ENCODE data around the gene ENDOD1. TPM values are rescaled to one million over a fixed set of nuclear protein-coding genes. Genes with fewer than 3 reads are reported as not detected.
"Not testable (repeated sequence)": the region's sequence is repeated elsewhere in the genome, so short reads cannot be mapped to it uniquely, and the experiment has no call there.

ENDOD1 gene
- total RNA-seq, 1 experiment from 2014 or later: 36.6 TPM

- DNase-seq (ENCODE audit: low read depth): no peak
Observed at GRCh38 chr11:95103701-95104100, 14.1 kb downstream of the ENDOD1 start.

- DNase-seq (ENCODE audit: low read depth): no peak
Observed at GRCh38 chr11:95104121-95104830, 14.6 kb downstream of the ENDOD1 start.

DNA sequence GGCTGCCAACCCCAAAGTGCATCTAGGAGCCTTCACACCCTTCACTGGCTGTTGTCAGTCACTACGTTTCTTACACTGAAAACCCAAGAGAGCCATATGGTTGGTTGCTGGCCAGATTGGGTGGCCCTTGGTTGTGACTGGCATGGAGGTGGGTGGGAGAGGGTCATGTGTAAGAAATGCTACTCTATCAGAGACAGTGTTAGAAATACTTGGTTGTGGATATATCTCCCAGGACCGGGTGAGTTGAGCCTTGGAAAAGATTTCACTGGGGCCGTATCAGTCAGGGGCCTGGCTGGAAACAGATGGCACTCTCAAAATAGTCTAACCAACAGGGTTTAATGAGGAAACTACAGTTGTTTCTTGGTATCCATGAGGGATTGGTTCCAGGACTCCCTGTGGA, 15.2 kb downstream of the ENDOD1 start:
- no peak for DNase-seq (ENCODE audit: low read depth)

DNA sequence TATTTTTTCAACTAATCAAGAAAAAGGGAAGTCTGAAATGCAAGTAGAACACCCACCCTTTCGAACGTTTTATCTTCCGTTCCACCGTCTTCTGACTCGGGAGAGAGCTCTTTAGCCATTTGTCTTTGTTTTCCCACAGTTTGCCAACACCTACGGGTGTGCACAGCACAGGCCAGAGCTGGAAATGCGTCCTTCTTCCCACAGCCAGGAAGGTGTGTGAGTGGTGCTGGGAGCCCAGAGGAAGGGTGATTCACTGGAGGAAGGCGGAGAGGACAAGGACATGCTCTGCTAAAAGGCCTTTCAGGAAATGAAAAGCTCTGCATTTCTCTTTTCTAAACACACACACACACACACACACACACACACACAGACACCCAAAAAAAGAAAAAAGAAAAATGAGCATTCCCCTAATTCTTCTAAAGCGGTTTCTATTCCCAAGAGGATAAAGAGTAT, 18.5 kb downstream of the ENDOD1 start:
- DNase-seq (ENCODE audit: low read depth): peak; percentile 71

GRCh38 chr11:95108671-95109551, 19.3 kb downstream of the ENDOD1 start:
- DNase-seq (ENCODE audit: low read depth): peak; percentile 75

DNA sequence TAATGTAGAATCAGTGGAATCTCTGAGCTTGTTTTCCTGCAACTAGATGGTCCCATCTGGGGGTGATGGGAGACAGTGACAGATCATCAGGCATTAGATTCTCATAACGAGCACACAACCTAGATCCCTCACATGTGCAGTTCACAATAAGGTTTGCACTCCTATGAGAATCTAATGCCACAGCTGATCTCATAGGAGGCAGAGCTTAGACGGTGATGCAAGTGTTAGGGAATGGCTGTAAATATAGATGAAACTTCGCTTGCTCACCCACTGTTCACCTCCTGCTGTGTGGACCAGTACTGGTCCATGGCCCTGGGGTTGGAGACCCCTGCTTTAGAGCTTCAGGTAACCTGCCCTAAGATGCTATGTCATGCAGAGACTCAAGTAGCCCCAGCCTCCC, 21.8 kb downstream of the ENDOD1 start:
- DNase-seq (ENCODE audit: low read depth): not testable (repeated sequence)

DNA sequence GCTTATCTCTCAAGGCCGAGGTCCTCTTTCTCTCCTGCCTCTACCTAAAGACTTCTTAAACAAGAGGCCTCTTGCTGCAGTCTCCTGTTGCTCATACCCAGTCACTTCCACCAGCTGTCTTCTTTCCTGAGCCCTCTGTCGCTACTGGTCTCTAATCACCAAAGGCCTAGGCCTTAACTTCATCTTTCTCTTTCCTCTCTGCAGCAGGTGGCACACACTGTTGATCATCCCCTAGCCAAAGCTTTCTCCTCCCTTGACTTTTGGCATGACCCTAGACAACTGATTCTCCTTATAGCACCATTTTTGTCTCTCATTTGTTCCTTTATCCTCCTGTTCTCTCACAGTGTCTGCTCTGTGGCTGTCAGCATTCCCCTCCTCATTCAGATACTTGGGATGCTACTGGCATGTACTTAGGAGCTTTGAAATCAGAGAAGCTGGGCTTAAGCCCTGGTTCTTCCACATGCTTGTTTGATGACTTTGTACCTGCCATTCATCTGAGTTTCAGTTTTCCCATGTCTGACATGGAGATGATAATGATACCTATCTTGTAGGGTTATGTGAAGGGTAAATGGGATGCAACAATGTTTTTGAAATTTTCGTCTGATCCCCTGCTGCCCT, 22.4 kb downstream of the ENDOD1 start:
- no peak for DNase-seq (ENCODE audit: low read depth)

DNA sequence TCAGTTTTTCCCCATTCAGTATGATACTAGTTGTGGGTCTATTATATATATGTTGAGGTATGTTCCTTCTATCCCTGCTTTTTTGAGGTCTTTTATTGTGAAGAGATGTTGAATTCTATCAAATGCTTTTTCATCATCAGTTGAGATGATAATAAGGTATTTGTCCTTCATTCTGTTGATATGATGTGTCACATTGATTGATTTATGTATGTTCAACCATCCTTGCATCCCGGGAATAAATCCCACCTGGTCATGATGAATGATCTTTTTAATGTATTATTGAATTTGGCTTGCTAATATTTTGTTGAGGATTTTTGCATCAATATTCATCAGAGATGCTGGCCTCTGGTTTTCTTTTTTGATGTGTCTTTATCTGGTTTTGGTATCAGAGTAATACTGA, 26.0 kb downstream of the ENDOD1 start:
- no peak for DNase-seq (ENCODE audit: low read depth)

DNA sequence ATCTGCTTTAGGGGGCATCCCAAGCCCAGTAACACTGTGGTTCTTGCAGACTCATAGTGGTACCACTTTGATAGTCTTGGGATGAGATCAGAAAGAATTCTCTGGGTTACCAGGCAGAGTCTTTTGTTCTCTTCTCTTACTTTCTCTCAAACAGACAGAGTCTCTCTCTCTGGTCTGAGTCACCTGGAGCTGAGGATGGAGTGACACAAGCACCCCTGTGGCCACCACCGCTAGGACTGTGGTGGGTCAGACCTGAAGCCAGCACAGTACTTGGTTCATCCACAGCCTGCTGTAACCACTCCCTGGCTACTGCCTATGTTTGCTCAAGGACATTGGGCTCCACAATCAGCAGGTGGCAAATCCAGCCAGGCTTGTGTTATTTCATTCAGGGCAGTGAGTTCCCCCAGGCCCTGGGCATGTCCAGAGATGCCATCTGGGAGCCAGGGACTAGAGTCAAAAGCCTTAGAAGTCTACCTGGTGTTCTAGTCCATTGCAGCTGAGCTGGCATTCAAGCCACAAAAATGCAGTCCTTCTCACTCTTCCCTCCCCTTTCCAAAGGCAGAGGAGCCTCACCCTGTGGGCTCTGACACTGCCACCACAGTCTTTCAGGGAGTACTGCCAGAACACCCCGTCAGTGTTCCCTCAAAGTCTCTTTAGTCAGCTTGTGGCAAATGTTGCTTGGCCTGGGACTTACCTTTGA, 29.9 kb downstream of the ENDOD1 start:
- peak; percentile 37 for DNase-seq (ENCODE audit: low read depth)

DNA sequence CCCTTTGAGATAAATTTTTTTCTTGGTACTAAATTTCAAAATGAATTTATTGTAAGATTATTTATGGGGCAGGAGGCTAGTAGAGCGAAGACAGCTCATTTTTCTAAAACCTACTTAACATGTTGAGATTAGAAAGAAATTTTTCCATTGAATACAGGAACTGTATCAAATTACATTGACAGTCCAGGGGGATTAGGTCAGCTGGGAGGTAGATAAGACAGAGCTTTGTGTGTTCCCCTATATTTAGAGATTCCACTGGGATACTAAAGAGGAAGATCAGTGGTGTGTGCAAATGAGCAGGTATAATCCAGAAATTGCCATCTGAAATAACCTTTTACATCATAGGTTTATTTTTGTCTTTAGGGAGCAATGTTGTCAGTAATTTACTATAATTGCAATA, 32.1 kb downstream of the ENDOD1 start:
- DNase-seq (ENCODE audit: low read depth): no peak

GRCh38 chr11:95123556-95123955, 33.9 kb downstream of the ENDOD1 start:
- DNase-seq (ENCODE audit: low read depth): no peak

- no peak for DNase-seq (ENCODE audit: low read depth)
Observed at GRCh38 chr11:95128602-95129001, 39.0 kb downstream of the ENDOD1 start.

DNA sequence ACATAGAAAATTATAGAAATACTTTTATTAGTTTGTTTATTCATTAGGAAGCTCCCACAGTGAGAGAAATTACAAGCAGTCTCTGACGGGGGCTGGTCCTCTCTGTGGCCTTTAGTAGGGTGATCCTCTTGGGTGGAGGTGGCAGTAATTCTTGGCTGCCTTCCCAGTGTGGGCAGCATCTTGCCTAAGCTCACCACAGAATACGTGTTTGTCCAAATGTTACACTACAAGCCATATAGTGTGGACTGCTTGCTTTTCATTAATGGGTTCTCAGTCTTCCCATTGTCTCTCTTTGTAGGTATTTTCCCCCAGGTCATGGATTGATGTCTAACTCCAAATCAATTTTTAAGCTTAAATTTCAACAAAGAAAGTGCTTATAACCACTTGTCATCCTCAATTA, 43.3 kb downstream of the ENDOD1 start:
- DNase-seq (ENCODE audit: low read depth): peak; percentile 71

GRCh38 chr11:95134491-95134890, 44.8 kb downstream of the ENDOD1 start:
- DNase-seq (ENCODE audit: low read depth): peak; percentile 85

GRCh38 chr11:95135155-95135554, 45.5 kb downstream of the ENDOD1 start:
- no peak for DNase-seq (ENCODE audit: low read depth)

DNA sequence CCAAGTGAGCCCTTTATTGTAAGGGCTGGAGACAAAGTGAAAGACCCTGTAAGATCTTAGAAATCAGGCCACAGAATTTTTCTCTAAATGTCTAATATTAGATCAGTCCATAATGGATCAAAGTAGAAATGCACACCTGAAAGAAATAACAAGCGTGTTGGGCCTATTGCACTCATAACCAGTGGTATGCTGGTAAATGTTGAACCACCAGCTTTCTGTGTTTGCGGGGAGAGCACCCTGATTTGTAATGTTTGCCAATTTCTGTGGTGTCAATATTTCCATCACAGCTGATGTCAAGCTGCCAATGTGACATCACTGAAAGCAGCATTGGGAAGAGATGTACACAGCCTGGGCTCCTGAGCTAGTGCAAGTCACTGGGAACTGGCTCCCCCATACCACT, 46.2 kb downstream of the ENDOD1 start:
- no peak for DNase-seq (ENCODE audit: low read depth)

DNA sequence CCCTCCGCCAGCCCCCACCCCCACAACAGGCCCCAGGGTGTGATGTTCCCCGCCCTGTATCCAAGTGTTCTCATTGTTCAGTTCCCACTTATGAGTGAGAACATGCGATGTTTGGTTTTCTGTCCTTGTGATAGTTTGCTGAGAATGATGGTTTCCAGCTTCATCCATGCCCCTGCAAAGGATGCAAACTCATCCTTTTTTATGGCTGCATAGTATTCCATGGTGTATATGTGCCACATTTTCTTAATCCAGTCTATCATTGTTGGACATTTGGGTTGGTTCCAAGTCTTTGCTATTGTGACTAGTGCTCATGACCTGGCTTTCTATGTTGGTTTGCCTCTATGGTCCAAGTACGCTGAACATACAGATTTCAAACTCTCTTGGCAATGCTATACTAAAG, 47.1 kb downstream of the ENDOD1 start:
- DNase-seq (ENCODE audit: low read depth): not testable (repeated sequence)

DNA sequence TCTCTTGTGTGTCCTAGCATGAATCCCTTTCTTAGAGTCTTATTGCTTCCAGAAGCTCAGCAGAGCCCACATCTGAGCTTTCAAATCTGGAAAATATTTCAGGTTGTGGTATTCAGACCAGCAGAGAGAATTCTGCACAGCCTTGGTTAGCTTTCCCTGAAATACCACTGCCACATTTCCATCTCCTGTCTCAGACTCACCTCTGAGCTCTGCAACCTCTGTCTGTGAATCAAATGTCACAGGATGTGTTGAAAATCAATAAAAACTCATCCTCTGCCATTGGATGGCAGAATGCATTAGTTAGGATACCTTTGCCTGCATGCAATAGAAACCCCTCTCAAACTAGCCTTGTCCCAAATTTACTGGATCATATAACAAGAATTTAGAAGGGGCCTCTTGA, 47.7 kb downstream of the ENDOD1 start:
- DNase-seq (ENCODE audit: low read depth): no peak

DNA sequence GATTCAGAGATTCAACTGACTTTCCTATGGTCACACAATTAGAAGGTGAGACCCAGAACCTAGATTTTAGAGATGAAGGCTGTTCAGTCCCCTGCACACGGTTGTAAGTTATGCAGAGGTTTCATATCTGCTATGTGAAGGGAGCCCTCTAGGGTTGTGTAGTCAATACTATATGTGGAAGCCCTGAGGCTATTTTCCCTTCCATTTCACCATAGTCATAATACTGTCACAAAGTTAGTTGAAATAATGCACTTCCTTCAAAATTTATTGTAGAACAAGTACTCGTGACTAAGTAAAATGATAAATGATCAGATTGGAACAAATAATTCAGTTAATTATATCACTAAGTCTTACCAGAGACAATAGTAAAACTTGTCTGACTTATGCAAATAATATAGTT, 48.8 kb downstream of the ENDOD1 start:
- no peak for DNase-seq (ENCODE audit: low read depth)

DNA sequence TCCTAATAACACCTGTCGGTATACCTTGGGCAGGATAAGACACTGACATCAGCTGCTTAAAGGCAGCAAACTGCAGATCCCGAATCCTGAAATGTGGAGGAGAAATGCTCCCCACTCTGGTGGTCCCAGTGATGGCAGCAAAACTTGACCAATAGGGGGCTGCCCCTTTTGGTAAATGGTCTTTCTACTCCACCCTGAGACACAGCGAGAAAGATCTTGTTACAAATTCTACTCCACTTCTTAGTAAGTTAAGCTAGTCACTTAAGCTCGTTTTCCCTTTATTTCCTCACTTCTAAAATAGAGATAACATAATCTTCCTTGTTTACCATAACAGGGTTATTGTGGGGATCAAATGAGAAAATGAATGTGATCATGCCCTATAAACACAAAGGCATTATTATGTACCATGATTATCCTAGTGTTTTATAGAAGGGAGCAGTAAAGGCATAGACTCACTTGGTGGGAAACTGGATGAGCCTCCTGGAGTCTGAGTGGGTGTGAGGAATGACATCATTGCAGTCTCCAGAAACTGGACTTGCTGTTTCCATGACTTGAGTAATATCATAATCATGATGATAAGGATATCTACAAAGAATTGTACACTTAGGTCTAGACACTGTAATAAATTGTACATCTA, 50.9 kb downstream of the ENDOD1 start:
- no peak for DNase-seq (ENCODE audit: low read depth)

DNA sequence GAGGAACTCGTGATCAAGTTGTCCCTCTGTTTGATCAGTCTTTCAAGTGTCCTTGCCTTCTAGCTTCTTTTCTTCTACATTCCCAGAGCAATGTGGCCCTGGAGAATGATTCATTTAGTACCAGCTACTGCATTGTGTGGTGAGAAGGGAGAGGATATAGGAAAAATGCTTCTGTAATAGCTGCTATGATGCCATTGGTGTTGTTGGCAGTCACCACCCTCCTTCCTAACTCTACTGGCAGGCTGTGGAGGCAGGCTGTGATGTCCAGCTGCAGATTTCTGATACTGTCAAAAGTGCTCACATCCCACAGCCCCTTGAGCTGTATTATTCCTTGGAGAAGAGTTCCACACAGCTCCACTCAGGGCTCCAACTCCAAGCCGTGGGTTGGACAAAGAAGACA, 52.8 kb downstream of the ENDOD1 start:
- no peak for DNase-seq (ENCODE audit: low read depth)
